Measurements from ENCODE around the gene CD109.
"Not testable (repeated sequence)": the region's sequence is repeated elsewhere in the genome, so short reads cannot be mapped to it uniquely, and the experiment has no call there.

The CD109 gene

GRCh38 chr6:73688351-73688750, 7.7 kb upstream of the CD109 start:
- no peak for DNase-seq

GRCh38 chr6:73690056-73690455, 5.9 kb upstream of the CD109 start:
- DNase-seq: no peak

- no peak for DNase-seq
Measured at GRCh38 chr6:73691512-73691911, 4.5 kb upstream of the CD109 start.

- DNase-seq: no peak
Measured at GRCh38 chr6:73694711-73695411, 1.1 kb upstream of the CD109 start.

- DNase-seq: no peak
Measured at GRCh38 chr6:73696966-73697655, 1.1 kb downstream of the CD109 start.

- no peak for DNase-seq
Measured at GRCh38 chr6:73699676-73700459, 3.9 kb downstream of the CD109 start.

- DNase-seq: no peak
Measured at GRCh38 chr6:73702444-73702843, 6.4 kb downstream of the CD109 start.

GRCh38 chr6:73703466-73703865, 7.5 kb downstream of the CD109 start:
- no peak for DNase-seq

- no peak for DNase-seq
Measured at GRCh38 chr6:73704260-73704659, 8.3 kb downstream of the CD109 start.

- DNase-seq: no peak
Measured at GRCh38 chr6:73704798-73705197, 8.8 kb downstream of the CD109 start.

- DNase-seq: no peak
Measured at GRCh38 chr6:73706971-73707370, 11.0 kb downstream of the CD109 start.

- no peak for DNase-seq
Measured at GRCh38 chr6:73710470-73710869, 14.5 kb downstream of the CD109 start.

GRCh38 chr6:73710948-73711347, 14.9 kb downstream of the CD109 start:
- no peak for DNase-seq

GRCh38 chr6:73712535-73713173, 16.7 kb downstream of the CD109 start:
- DNase-seq: no peak

GRCh38 chr6:73713426-73714147, 17.6 kb downstream of the CD109 start:
- DNase-seq: no peak

GRCh38 chr6:73715111-73715508, 19.1 kb downstream of the CD109 start:
- DNase-seq: not testable (repeated sequence)

- no peak for DNase-seq
Measured at GRCh38 chr6:73719046-73719445, 23.0 kb downstream of the CD109 start.

GRCh38 chr6:73722318-73723060, 26.5 kb downstream of the CD109 start:
- DNase-seq: no peak

- not testable (repeated sequence) for DNase-seq
Measured at GRCh38 chr6:73723480-73723879, 27.5 kb downstream of the CD109 start.

- no peak for DNase-seq
Measured at GRCh38 chr6:73724389-73724788, 28.4 kb downstream of the CD109 start.

GRCh38 chr6:73725192-73725591, 29.2 kb downstream of the CD109 start:
- DNase-seq: not testable (repeated sequence)

GRCh38 chr6:73727114-73727513, 31.1 kb downstream of the CD109 start:
- DNase-seq: no peak
